ENCODE measurements around the gene AKNAD1.

AKNAD1 gene

GRCh38 chr1:108830119-108831008 is 26.5 kb downstream of the AKNAD1 start:
- peak; percentile 14 for DNase-seq (ENCODE audit: low read depth, low spot score)

GRCh38 chr1:108829498-108829916 is 27.4 kb downstream of the AKNAD1 start:
- DNase-seq (ENCODE audit: low read depth, low spot score) = no peak

- DNase-seq (ENCODE audit: low read depth, low spot score) = peak; percentile 89
Observed at GRCh38 chr1:108828074-108828961, 28.6 kb downstream of the AKNAD1 start.

- DNase-seq (ENCODE audit: low read depth, low spot score) = no peak
Observed at GRCh38 chr1:108826081-108826635, 30.7 kb downstream of the AKNAD1 start.

- DNase-seq (ENCODE audit: low read depth, low spot score) = peak; percentile 44
Observed at GRCh38 chr1:108824051-108824450, 32.8 kb downstream of the AKNAD1 start.

- DNase-seq (ENCODE audit: low read depth, low spot score) = no peak
Observed at GRCh38 chr1:108823632-108824031, 33.3 kb downstream of the AKNAD1 start.

GRCh38 chr1:108819878-108820277 is 37.0 kb downstream of the AKNAD1 start:
- DNase-seq (ENCODE audit: low read depth, low spot score) = no peak

- DNase-seq (ENCODE audit: low read depth, low spot score) = no peak
Observed at GRCh38 chr1:108817811-108818210, 39.1 kb downstream of the AKNAD1 start.

GRCh38 chr1:108817016-108817415 is 39.9 kb downstream of the AKNAD1 start:
- peak; percentile 10 for DNase-seq (ENCODE audit: low read depth, low spot score)

- peak; percentile 72 for DNase-seq (ENCODE audit: low read depth, low spot score)
Observed at GRCh38 chr1:108816049-108816893, 40.6 kb downstream of the AKNAD1 start.

GRCh38 chr1:108815566-108815965 is 41.3 kb downstream of the AKNAD1 start:
- DNase-seq (ENCODE audit: low read depth, low spot score) = no peak

- peak; percentile 16 for DNase-seq (ENCODE audit: low read depth, low spot score)
Observed at GRCh38 chr1:108814343-108815125, 42.4 kb downstream of the AKNAD1 start.

GRCh38 chr1:108813326-108813725 is 43.6 kb downstream of the AKNAD1 start:
- DNase-seq (ENCODE audit: low read depth, low spot score) = peak; percentile 63

- no peak for DNase-seq (ENCODE audit: low read depth, low spot score)
Observed at GRCh38 chr1:108811611-108812010, 45.3 kb downstream of the AKNAD1 start.

- DNase-seq (ENCODE audit: low read depth, low spot score) = no peak
Observed at GRCh38 chr1:108808438-108808837, 48.5 kb downstream of the AKNAD1 start.

GRCh38 chr1:108803548-108803947 is 53.3 kb downstream of the AKNAD1 start:
- no peak for DNase-seq (ENCODE audit: low read depth, low spot score)

- no peak for DNase-seq (ENCODE audit: low read depth, low spot score)
Observed at GRCh38 chr1:108801101-108801500, 55.8 kb downstream of the AKNAD1 start.

GRCh38 chr1:108799001-108799400 is 57.9 kb downstream of the AKNAD1 start:
- no peak for DNase-seq (ENCODE audit: low read depth, low spot score)

- no peak for DNase-seq (ENCODE audit: low read depth, low spot score)
Observed at GRCh38 chr1:108792420-108792819, 64.5 kb downstream of the AKNAD1 start.

- DNase-seq (ENCODE audit: low read depth, low spot score) = no peak
Observed at GRCh38 chr1:108791790-108792189, 65.1 kb downstream of the AKNAD1 start.
